Naive thymus-derived CD4-positive, alpha-beta T cell (primary cell): Measurements from ENCODE around the gene SHF. TPM values are rescaled to one million over a fixed set of nuclear protein-coding genes. Genes with fewer than 3 reads are reported as not detected.

Experiments used
- ATAC-seq: fragments of 150-1000 bp; cut with Tn5 transposase; 2 replicates; pipeline ENCODE4 v1.10.0; 2021; ENCODE audit warnings: mild to moderate bottlenecking, moderate library complexity
- CTCF ChIA-PET: fragments of 350-600 bp; sonication (Branson Sonifier 250); formaldehyde crosslinking; loops from one replicate; lab custom pipeline; 2021; ENCODE audit warnings: antibody characterized with exemption; lab: Charles Lee
- POLR2A ChIA-PET: fragments of 350-600 bp; sonication (Branson Sonifier 250); formaldehyde crosslinking; loops from one replicate; lab custom pipeline; 2021; ENCODE audit warnings: antibody characterized with exemption, inconsistent platforms; lab: Charles Lee
- DNase-seq, 9 donors: peaks; one replicate each; pipeline versions ENCODE4 v3.0.0 to v3.0.0-alpha.2; 2020 to 2022; ENCODE audit warnings: mixed read lengths in 1 of 9
- H3K27ac ChIP-seq: one replicate; pipeline ENCODE4 v1.7.0; 2013; ENCODE audit warnings: mild to moderate bottlenecking, low read depth, low read length, moderate library complexity
- H3K27me3 ChIP-seq, 2 donors: one replicate each; pipeline ENCODE4 v1.7.0; 2013; ENCODE audit warnings: low read length in 2 of 2, mild to moderate bottlenecking in 2 of 2, moderate library complexity in 2 of 2; ENCODE audit not compliant: control insufficient read depth in 2 of 2, insufficient read depth in 2 of 2
- H3K36me3 ChIP-seq, 3 experiments: 1 replicate in 2 of 3; 2 replicates in 1 of 3; pipeline ENCODE4 v1.7.0; 2013; ENCODE audit warnings: low read length in 3 of 3, mild to moderate bottlenecking in 3 of 3, moderate library complexity in 1 of 3; ENCODE audit not compliant: insufficient read depth in 3 of 3, control insufficient read depth in 2 of 3
- H3K4me1 ChIP-seq, 2 donors: one replicate each; pipeline ENCODE4 v1.7.0; 2013; ENCODE audit warnings: low read length in 2 of 2, mild to moderate bottlenecking in 2 of 2, moderate library complexity in 1 of 2; ENCODE audit not compliant: control insufficient read depth in 2 of 2, insufficient read depth in 2 of 2
- H3K4me3 ChIP-seq: 2 replicates; pipeline ENCODE4 v1.7.0; 2013; ENCODE audit warnings: mild to moderate bottlenecking, low read length
- H3K9me3 ChIP-seq, 3 experiments: 1 replicate in 2 of 3; 2 replicates in 1 of 3; pipeline ENCODE4 v1.7.0; 2013; ENCODE audit warnings: low read length in 3 of 3; ENCODE audit not compliant: control insufficient read depth in 2 of 3
- H3K27ac Mint-ChIP-seq, 9 donors: one replicate each; pipeline ENCODE4 v1.8.0; 2020 to 2022; ENCODE audit warnings: mixed read lengths in 9 of 9, mild to moderate bottlenecking in 8 of 9, moderate library complexity in 5 of 9, inconsistent platforms in 2 of 9
- H3K27me3 Mint-ChIP-seq, 5 donors: one replicate each; pipeline ENCODE4 v1.8.0; 2021 to 2022; ENCODE audit warnings: mixed read lengths in 5 of 5, mild to moderate bottlenecking in 1 of 5
- H3K36me3 Mint-ChIP-seq, 5 donors: one replicate each; pipeline ENCODE4 v1.8.0; 2020 to 2022; ENCODE audit warnings: mixed read lengths in 5 of 5, mild to moderate bottlenecking in 3 of 5, inconsistent platforms in 1 of 5
- H3K4me1 Mint-ChIP-seq, 7 donors: one replicate each; pipeline ENCODE4 v1.8.0; 2020 to 2022; ENCODE audit warnings: mixed read lengths in 7 of 7, mild to moderate bottlenecking in 3 of 7, inconsistent platforms in 1 of 7
- H3K4me3 Mint-ChIP-seq, 10 donors: one replicate each; pipeline ENCODE4 v1.8.0; 2020 to 2022; ENCODE audit warnings: mild to moderate bottlenecking in 10 of 10, mixed read lengths in 10 of 10, moderate library complexity in 6 of 10, inconsistent platforms in 2 of 10
- H3K9me3 Mint-ChIP-seq, 11 donors: one replicate each; pipeline ENCODE4 v1.8.0; 2020 to 2022; ENCODE audit warnings: mixed read lengths in 11 of 11, mild to moderate bottlenecking in 4 of 11, inconsistent platforms in 1 of 11, moderate library complexity in 1 of 11
- intact Hi-C, 2 donors: fragments of 100-400 bp; cut with micrococcal nuclease; formaldehyde crosslinking; loops; one replicate each; pipeline ENCODE4 v1.15.1; 2023
- polyA plus RNA-seq, 2 donors: library from polyadenylated mRNA; unstranded; fragments of 300-500 nt; fragmentation: Illumina TruSeq; gene quantifications; one replicate each; pipeline ENCODE4 v1.2.3, GENCODE V29; 2021
- total RNA-seq, 6 experiments: library from RNA in 5 of 6; stranded (reverse) in 5 of 6; gene quantifications; 1 replicate in 5 of 6; 2 replicates in 1 of 6; pipeline ENCODE4 v1.2.3 and lab custom pipeline; 2021 to 2026

SHF gene
- total and polyA plus RNA-seq, 7 experiments from 2014 or later, result 2.5 to 8.7 (median 4.4) TPM

- CTCF ChIA-PET, result interaction anchor here (1.1 kb wide), 1 partner anchor 29 kb away, joined by 3 read pairs; no protein-coding TSS in a partner anchor
- H3K27ac Mint-ChIP-seq, result peak overlapping the region in 3 of 9 donors; percentile 21 to 81 (median 48)
Observed at GRCh38 chr15:45169608-45170480, 17.9 kb downstream of the SHF start.

DNA sequence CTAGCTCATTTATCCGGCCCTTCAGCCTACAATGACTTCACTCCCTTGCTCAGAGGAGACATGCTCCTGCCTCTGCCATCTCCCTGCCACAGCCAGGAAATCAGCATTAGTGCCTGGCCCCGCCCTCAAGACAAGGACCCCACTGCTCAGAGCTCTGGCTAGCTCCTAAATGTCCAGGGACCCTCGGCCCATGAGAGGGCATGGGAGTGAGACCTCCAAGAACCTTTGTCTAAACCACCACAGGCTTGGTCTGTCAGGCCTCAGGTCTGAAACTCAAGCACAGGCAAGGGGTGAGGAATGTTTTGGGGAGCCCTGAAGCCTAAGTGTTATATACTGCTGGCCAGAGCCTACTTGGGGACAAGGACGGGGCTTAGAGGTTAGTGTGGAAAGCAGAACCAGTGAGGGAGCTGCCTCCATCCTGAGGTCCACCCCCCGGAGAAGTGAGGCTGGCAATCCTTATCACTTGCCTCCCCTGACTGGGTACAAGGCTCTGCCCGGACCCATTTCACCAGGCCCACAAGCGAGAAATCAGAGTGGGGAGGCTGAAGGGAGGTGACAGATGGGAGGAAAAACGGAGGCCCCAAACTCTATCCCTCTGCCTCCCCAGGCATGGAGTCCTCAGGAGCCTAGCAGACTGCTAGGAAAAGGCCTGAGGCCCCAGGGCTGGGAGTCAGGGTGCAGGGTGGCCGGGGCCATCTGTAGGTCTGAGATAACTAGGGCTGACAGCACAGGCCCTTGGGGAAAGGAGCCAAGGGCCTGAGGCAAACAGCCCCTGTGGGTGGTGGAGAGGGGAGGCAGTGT lies 18.8 kb downstream of the SHF start:
- ATAC-seq (no peak), DNase-seq (no peak)
- H3K27me3 ChIP-seq, result no peaks in the 10 kb centered on the region
- no peak overlapping the region for H3K4me3 ChIP-seq
- Mint-ChIP-seq H3K9me3 (no peaks in the 10 kb centered on the region), H3K4me1 (peaks cover 0 to 24% (median 17%) of the 10 kb centered on the region in 7 donors), H3K4me3 (peak overlapping the region in 4 of 10 donors; percentile 13 to 71 (median 42)), H3K27ac (peak overlapping the region in 8 of 9 donors; percentile 4 to 89 (median 72)), H3K27me3 (no peaks in the 10 kb centered on the region), H3K36me3 (no peaks in the 10 kb centered on the region)
- H3K9me3 ChIP-seq, result no peaks in the 10 kb centered on the region
- CTCF ChIA-PET, result interaction anchor here (0.6 to 1.7 kb wide), 7 partner anchors 9 to 1910 kb away, joined by 3 to 7 read pairs (median 5); no protein-coding TSS in a partner anchor
- intact Hi-C loops, result no loop called here
- no peaks in the 10 kb centered on the region for H3K36me3 ChIP-seq
- POLR2A ChIA-PET, result interaction anchor here (1.4 to 7.3 kb wide), 4 partner anchors 12 to 233 kb away, joined by 3 to 77 read pairs (median 14); a partner anchor contains a TSS
- H3K4me1 ChIP-seq, result peaks cover 10 to 13% of the 10 kb centered on the region in 2 donors
- H3K27ac ChIP-seq, result peak overlapping the region; percentile 95

More at GRCh38 chr15:45169608-45170480, 17.9 kb downstream of the SHF start:
- H3K9me3 ChIP-seq, result no peaks in the 10 kb centered on the region
- H3K4me1 ChIP-seq, result peaks cover 10 to 13% of the 10 kb centered on the region in 2 donors
- no peaks in the 10 kb centered on the region for H3K9me3 Mint-ChIP-seq
- H3K27ac ChIP-seq, result no peak overlapping the region
- DNase-seq (no peak), ATAC-seq (no peak)
- no peak overlapping the region for H3K4me3 Mint-ChIP-seq
- H3K36me3 Mint-ChIP-seq, result no peaks in the 10 kb centered on the region
- no peaks in the 10 kb centered on the region for H3K27me3 Mint-ChIP-seq
- POLR2A ChIA-PET, result interaction anchor here (1.4 to 7.3 kb wide), 2 partner anchors 30 to 232 kb away, joined by 3 to 77 read pairs; a partner anchor contains a TSS
- no peaks in the 10 kb centered on the region for H3K36me3 ChIP-seq
- peaks cover 0 to 23% (median 14%) of the 10 kb centered on the region in 7 donors for H3K4me1 Mint-ChIP-seq
- intact Hi-C loops, result no loop called here
- H3K4me3 ChIP-seq, result no peak overlapping the region
- no peaks in the 10 kb centered on the region for H3K27me3 ChIP-seq

- ChIA-PET CTCF (interaction anchor here (0.6 to 1.7 kb wide), 11 partner anchors 8 to 1909 kb away, joined by 3 to 7 read pairs (median 4); a partner anchor contains a TSS), POLR2A (interaction anchor here (0.6 to 7.3 kb wide), 6 partner anchors 13 to 286 kb away, joined by 3 to 77 read pairs (median 14); a partner anchor contains a TSS)
- no peaks in the 10 kb centered on the region for H3K27me3 ChIP-seq
- H3K4me3 ChIP-seq, result no peak overlapping the region
- H3K36me3 ChIP-seq, result no peaks in the 10 kb centered on the region
- H3K4me1 ChIP-seq, result peaks cover 10 to 13% of the 10 kb centered on the region in 2 donors
- no peak for DNase-seq
- Mint-ChIP-seq H3K4me1 (peaks cover 0 to 26% (median 18%) of the 10 kb centered on the region in 7 donors), H3K27ac (peak overlapping the region in 7 of 9 donors; percentile 66 to 87 (median 83)), H3K36me3 (no peaks in the 10 kb centered on the region), H3K27me3 (no peaks in the 10 kb centered on the region), H3K9me3 (no peaks in the 10 kb centered on the region), H3K4me3 (peak overlapping the region in 4 of 10 donors; percentile 16 to 77 (median 72))
- ATAC-seq, result no peak
- no peaks in the 10 kb centered on the region for H3K9me3 ChIP-seq
- intact Hi-C loops, result no loop called here
- H3K27ac ChIP-seq, result peak overlapping the region; percentile 95
Observed at GRCh38 chr15:45168286-45168685, 19.5 kb downstream of the SHF start.

- Histone ChIP-seq H3K36me3 (no peaks in the 10 kb centered on the region), H3K27ac (peak overlapping the region; percentile 95), H3K27me3 (no peaks in the 10 kb centered on the region), H3K4me1 (peaks cover 10 to 13% of the 10 kb centered on the region in 2 donors), H3K9me3 (no peaks in the 10 kb centered on the region), H3K4me3 (peak overlapping the region; percentile 70)
- Mint-ChIP-seq H3K4me3 (peak overlapping the region; percentile 62 to 86 (median 74)), H3K4me1 (peaks cover 0 to 30% (median 18%) of the 10 kb centered on the region in 7 donors), H3K27ac (peak overlapping the region; percentile 62 to 92 (median 83)), H3K27me3 (no peaks in the 10 kb centered on the region), H3K9me3 (no peaks in the 10 kb centered on the region), H3K36me3 (no peaks in the 10 kb centered on the region)
- ATAC-seq, result no peak
- ChIA-PET POLR2A (interaction anchor here (0.6 to 7.3 kb wide), 11 partner anchors 13 to 419 kb away, joined by 3 to 77 read pairs (median 3); partner anchors contain the start of gene BLOC1S6), CTCF (interaction anchor here (0.8 to 1.7 kb wide), 11 partner anchors 9 to 235 kb away, joined by 3 to 9 read pairs (median 4); a partner anchor contains a TSS)
- no peak for DNase-seq
- intact Hi-C loops, result loop anchor here (1.0 to 2.0 kb wide), 9 partner anchors 21 to 420 kb away; partner anchors contain the start of gene BLOC1S6 (in 1 of the 2)
Observed at GRCh38 chr15:45167631-45168205, 20.0 kb downstream of the SHF start.

GRCh38 chr15:45166834-45167630 lies 20.7 kb downstream of the SHF start:
- Histone ChIP-seq H3K27ac (peak overlapping the region; percentile 95), H3K36me3 (no peaks in the 10 kb centered on the region), H3K9me3 (no peaks in the 10 kb centered on the region), H3K27me3 (no peaks in the 10 kb centered on the region), H3K4me1 (peaks cover 10 to 13% of the 10 kb centered on the region in 2 donors), H3K4me3 (peak overlapping the region; percentile 70)
- ChIA-PET POLR2A (interaction anchor here (0.6 to 7.3 kb wide), 10 partner anchors 14 to 420 kb away, joined by 3 to 77 read pairs (median 4); partner anchors contain the start of gene BLOC1S6), CTCF (interaction anchor here (0.8 to 1.7 kb wide), 9 partner anchors 9 to 235 kb away, joined by 3 to 9 read pairs (median 4); a partner anchor contains a TSS)
- DNase-seq (peak; percentile 58 to 82 (median 78)), ATAC-seq (peak; percentile 95)
- H3K4me1 Mint-ChIP-seq, result peaks cover 0 to 31% (median 18%) of the 10 kb centered on the region in 7 donors
- intact Hi-C loops, result loop anchor here (1.0 to 2.0 kb wide), 9 partner anchors 21 to 420 kb away; partner anchors contain the start of gene BLOC1S6 (in 1 of the 2)
- H3K27me3 Mint-ChIP-seq, result no peaks in the 10 kb centered on the region
- H3K4me3 Mint-ChIP-seq, result peak overlapping the region; percentile 62 to 86 (median 74)
- H3K27ac Mint-ChIP-seq, result peak overlapping the region; percentile 62 to 92 (median 83)
- H3K9me3 Mint-ChIP-seq, result peaks cover 0 to 1% (median 0%) of the 10 kb centered on the region in 11 donors
- H3K36me3 Mint-ChIP-seq, result no peaks in the 10 kb centered on the region
